ENCODE results near the gene COL18A1.

The COL18A1 gene

GRCh38 chr21:45414396-45415187, 9.6 kb downstream of the COL18A1 start:
- DNase-seq = no peak

GRCh38 chr21:45415188-45415942, 10.4 kb downstream of the COL18A1 start:
- DNase-seq = no peak

- no peak for DNase-seq
Observed at GRCh38 chr21:45415943-45416611, 11.1 kb downstream of the COL18A1 start.

GRCh38 chr21:45416620-45417019, 11.7 kb downstream of the COL18A1 start:
- DNase-seq = no peak

- DNase-seq = no peak
Observed at GRCh38 chr21:45417256-45417950, 12.4 kb downstream of the COL18A1 start.

- no peak for DNase-seq
Observed at GRCh38 chr21:45417951-45418300, 13.0 kb downstream of the COL18A1 start.

- no peak for DNase-seq
Observed at GRCh38 chr21:45418301-45419071, 13.5 kb downstream of the COL18A1 start.

GRCh38 chr21:45419162-45419561, 14.2 kb downstream of the COL18A1 start:
- DNase-seq = no peak

- peak in 1 of 14 donors; percentile 27 for DNase-seq
Observed at GRCh38 chr21:45420061-45421041, 15.4 kb downstream of the COL18A1 start.

GRCh38 chr21:45421071-45421845, 16.3 kb downstream of the COL18A1 start:
- peak in 1 of 14 donors; percentile 46 for DNase-seq

GRCh38 chr21:45421846-45422775, 17.1 kb downstream of the COL18A1 start:
- no peak for DNase-seq

- no peak for DNase-seq
Observed at GRCh38 chr21:45423201-45423955, 18.4 kb downstream of the COL18A1 start.

GRCh38 chr21:45423968-45424853, 19.2 kb downstream of the COL18A1 start:
- no peak for DNase-seq

GRCh38 chr21:45424854-45425795, 20.2 kb downstream of the COL18A1 start:
- no peak for DNase-seq

Data from C1 segment of cervical spinal cord (tissue), 14 donors.